ENCODE data around the gene ANKH. TPM values are rescaled to one million over a fixed set of nuclear protein-coding genes. Genes with fewer than 3 reads are reported as not detected.
"Not testable (repeated sequence)": the region's sequence is repeated elsewhere in the genome, so short reads cannot be mapped to it uniquely, and the experiment has no call there.

Gene ANKH
- 6.9 and 11.4 TPM in 2 replicates for total RNA-seq

GRCh38 chr5:14871214-14872069 is at the start of gene ANKH:
TSS of gene ANKH (minus strand) at chr5:14871778. CDS start at chr5:14871447, 331 bp downstream.
- peak; percentile 15 for DNase-seq (ENCODE audit: low read depth, low spot score)

GRCh38 chr5:14920121-14920520 is 48.5 kb upstream of the ANKH start:
- no peak for DNase-seq (ENCODE audit: low read depth, low spot score)

- DNase-seq (ENCODE audit: low read depth, low spot score): not testable (repeated sequence)
Measured at GRCh38 chr5:14919106-14919505, 47.5 kb upstream of the ANKH start.

- no peak for DNase-seq (ENCODE audit: low read depth, low spot score)
Measured at GRCh38 chr5:14917719-14918118, 46.1 kb upstream of the ANKH start.

- no peak for DNase-seq (ENCODE audit: low read depth, low spot score)
Measured at GRCh38 chr5:14915291-14915952, 43.8 kb upstream of the ANKH start.

GRCh38 chr5:14914623-14915260 is 43.2 kb upstream of the ANKH start:
- no peak for DNase-seq (ENCODE audit: low read depth, low spot score)

- no peak for DNase-seq (ENCODE audit: low read depth, low spot score)
Measured at GRCh38 chr5:14914193-14914592, 42.6 kb upstream of the ANKH start.

GRCh38 chr5:14913096-14913495 is 41.5 kb upstream of the ANKH start:
- no peak for DNase-seq (ENCODE audit: low read depth, low spot score)

GRCh38 chr5:14912206-14912605 is 40.6 kb upstream of the ANKH start:
- no peak for DNase-seq (ENCODE audit: low read depth, low spot score)

- DNase-seq (ENCODE audit: low read depth, low spot score): no peak
Measured at GRCh38 chr5:14909369-14909768, 37.8 kb upstream of the ANKH start.

GRCh38 chr5:14908172-14908571 is 36.6 kb upstream of the ANKH start:
- DNase-seq (ENCODE audit: low read depth, low spot score): no peak

- no peak for DNase-seq (ENCODE audit: low read depth, low spot score)
Measured at GRCh38 chr5:14906628-14907027, 35.0 kb upstream of the ANKH start.

GRCh38 chr5:14902826-14903560 is 31.4 kb upstream of the ANKH start:
- DNase-seq (ENCODE audit: low read depth, low spot score): no peak

GRCh38 chr5:14901462-14902051 is 30.0 kb upstream of the ANKH start:
- DNase-seq (ENCODE audit: low read depth, low spot score): no peak

GRCh38 chr5:14900693-14901461 is 29.3 kb upstream of the ANKH start:
- DNase-seq (ENCODE audit: low read depth, low spot score): no peak

GRCh38 chr5:14896131-14896530 is 24.6 kb upstream of the ANKH start:
- DNase-seq (ENCODE audit: low read depth, low spot score): no peak

- DNase-seq (ENCODE audit: low read depth, low spot score): no peak
Measured at GRCh38 chr5:14895301-14895700, 23.7 kb upstream of the ANKH start.

GRCh38 chr5:14894748-14895147 is 23.2 kb upstream of the ANKH start:
- no peak for DNase-seq (ENCODE audit: low read depth, low spot score)

GRCh38 chr5:14893381-14893780 is 21.8 kb upstream of the ANKH start:
- DNase-seq (ENCODE audit: low read depth, low spot score): no peak

GRCh38 chr5:14890846-14891245 is 19.3 kb upstream of the ANKH start:
- DNase-seq (ENCODE audit: low read depth, low spot score): no peak

All from pulmonary artery endothelial cell (primary cell).